Liver (tissue), 9 donors: ENCODE results near the gene NEK10. TPM values are rescaled to one million over a fixed set of nuclear protein-coding genes. Genes with fewer than 3 reads are reported as not detected.
A peak's percentile ranks its signal among the peaks of the same experiment; 100 is the strongest.

Source experiments
- DNase-seq: peaks from one replicate; pipeline ENCODE4 v3.0.0-alpha.2; 2017; ENCODE audit warnings: low spot score
- H3K27ac ChIP-seq, 2 donors: one replicate each; pipeline ENCODE4 v1.7.0; 2013; ENCODE audit warnings: inconsistent platforms in 2 of 2, low read length in 2 of 2, control low read depth in 1 of 2, low read depth in 1 of 2, mild to moderate bottlenecking in 1 of 2
- H3K27me3 ChIP-seq, 4 donors: one replicate each; pipeline versions ENCODE4 v1.6.1 to v1.7.0; 2013; ENCODE audit warnings: low read length in 3 of 4, inconsistent platforms in 1 of 4, mild to moderate bottlenecking in 1 of 4, moderate library complexity in 1 of 4; ENCODE audit not compliant: control insufficient read depth in 4 of 4, insufficient read depth in 4 of 4
- H3K36me3 ChIP-seq, 4 donors: one replicate each; pipeline versions ENCODE4 v1.6.1 to v1.7.0; 2013; ENCODE audit warnings: low read length in 3 of 4, mild to moderate bottlenecking in 3 of 4, low read depth in 1 of 4, moderate library complexity in 1 of 4; ENCODE audit not compliant: control insufficient read depth in 4 of 4, insufficient read depth in 3 of 4
- H3K4me1 ChIP-seq, 4 donors: one replicate each; pipeline versions ENCODE4 v1.6.1 to v1.7.0; 2013; ENCODE audit warnings: low read length in 3 of 4, mild to moderate bottlenecking in 3 of 4, moderate library complexity in 1 of 4; ENCODE audit not compliant: control insufficient read depth in 4 of 4, insufficient read depth in 4 of 4
- H3K4me3 ChIP-seq, 3 donors: one replicate each; pipeline versions ENCODE4 v1.6.1 to v1.7.0; 2013; ENCODE audit warnings: low read length in 3 of 3, control low read depth in 1 of 3, low read depth in 1 of 3, mild to moderate bottlenecking in 1 of 3
- H3K9ac ChIP-seq, 2 donors: one replicate each; pipeline ENCODE4 v1.7.0; 2013; ENCODE audit warnings: low read length in 2 of 2, mild to moderate bottlenecking in 2 of 2, moderate library complexity in 2 of 2, control low read depth in 1 of 2, low read depth in 1 of 2
- H3K9me3 ChIP-seq, 4 donors: one replicate each; pipeline versions ENCODE4 v1.6.1 to v1.7.0; 2013; ENCODE audit warnings: low read length in 3 of 4; ENCODE audit not compliant: control insufficient read depth in 4 of 4
- ATF3 ChIP-seq: IDR thresholded peaks from 2 replicates; pipeline ENCODE4 v1.6.1; 2016; ENCODE audit warnings: antibody characterized with exemption
- CTCF ChIP-seq: fragments of 150-350 bp; IDR thresholded peaks from 2 replicates; pipeline ENCODE4 v1.5.1; 2017; ENCODE audit warnings: improper control_type of control experiment, low read depth, low read length; ENCODE audit not compliant: missing input control
- EGR1 ChIP-seq, 2 donors: IDR thresholded peaks; 2 replicates each; pipeline ENCODE4 v1.6.1; 2016 to 2018; ENCODE audit warnings: antibody characterized with exemption in 2 of 2, low read depth in 2 of 2
- FOXA1 ChIP-seq: IDR thresholded peaks from 2 replicates; pipeline ENCODE4 v1.6.1; 2016; ENCODE audit warnings: antibody characterized with exemption
- FOXA2 ChIP-seq: IDR thresholded peaks from 2 replicates; pipeline ENCODE4 v1.6.1; 2016; ENCODE audit warnings: antibody characterized with exemption
- GABPA ChIP-seq, 2 donors: IDR thresholded peaks in 1 of 2; conservative IDR thresholded peaks in 1 of 2; 2 replicates each; pipeline ENCODE4 v1.6.1; 2016; ENCODE audit warnings: antibody characterized with exemption in 2 of 2, mild to moderate bottlenecking in 1 of 2, moderate library complexity in 1 of 2
- HNF4G ChIP-seq: IDR thresholded peaks from 2 replicates; pipeline ENCODE4 v1.6.1; 2016; ENCODE audit warnings: antibody characterized with exemption
- MAX ChIP-seq: IDR thresholded peaks from 2 replicates; pipeline ENCODE4 v1.6.1; 2016; ENCODE audit warnings: antibody characterized with exemption
- NR2F2 ChIP-seq: IDR thresholded peaks from 2 replicates; pipeline ENCODE4 v1.6.1; 2016; ENCODE audit warnings: antibody characterized with exemption
- RAD21 ChIP-seq, 2 donors: IDR thresholded peaks; 2 replicates each; pipeline ENCODE4 v1.6.1; 2016; ENCODE audit warnings: antibody characterized with exemption in 2 of 2, mild to moderate bottlenecking in 2 of 2
- REST ChIP-seq: IDR thresholded peaks from 2 replicates; pipeline ENCODE4 v1.6.1; 2016; ENCODE audit warnings: antibody characterized with exemption, mild to moderate bottlenecking
- SP1 ChIP-seq: IDR thresholded peaks from 2 replicates; pipeline ENCODE4 v1.6.1; 2018; ENCODE audit warnings: antibody characterized with exemption, mild to moderate bottlenecking
- YY1 ChIP-seq: IDR thresholded peaks from 2 replicates; pipeline ENCODE4 v1.6.1; 2016; ENCODE audit warnings: antibody characterized with exemption, mild to moderate bottlenecking
- WGBS: extraction: QIAGEN DNeasy Blood & Tissue Kit; methylation state at CpG from one replicate; pipeline ENCODE4 v1.1.7; 2013; 5-methylcytosine and 5-hydroxymethylcytosine counted together
- polyA plus RNA-seq, 2 donors: library from polyadenylated mRNA; stranded (reverse) in 1 of 2; unstranded in 1 of 2; fragments of 200-250 nt in 1 of 2; fragments of >200 nt in 1 of 2; fragmentation: Nextera tagmentation in 1 of 2; extraction: Ambion mirVana in 1 of 2; gene quantifications; one replicate each; pipeline versions ENCODE4 v1.2.1 to v1.2.3, GENCODE V29; 2013 to 2015
- total RNA-seq, 2 donors: library from RNA; depleted of rRNA; stranded (reverse); fragments of >200 nt; gene quantifications; one replicate each; pipeline ENCODE4 v1.2.3, GENCODE V29; 2014
- donor health status: healthy.
- donor health status: healthy.
- donor health status: healthy.
- donor health status: healthy.
- donor health status: healthy.

NEK10 gene
- total and polyA plus RNA-seq, 4 donors, result 0.23 to 2.1 (median 0.70) TPM; not detected in 1

GRCh38 chr3:27138005-27138404 lies 231.2 kb downstream of the NEK10 start:
- H3K9ac ChIP-seq, result no peak overlapping the region
- peaks cover 0 to 5% (median 5%) of the 10 kb centered on the region in 4 donors for H3K4me1 ChIP-seq
- H3K9me3 ChIP-seq, result peaks cover 0 to 2% (median 0%) of the 10 kb centered on the region in 4 donors
- no peaks in the 10 kb centered on the region for H3K36me3 ChIP-seq
- TF ChIP-seq GABPA (IDR thresholded peaks at IDR 0.05 in 1 of 2, conservative IDR thresholded peaks at IDR 0.05 in 1 of 2) (no peak), FOXA1 (no peak), FOXA2 (no peak), SP1 (no peak), MAX (no peak), REST (no peak), RAD21 (IDR thresholded peaks at IDR 0.05) (no peak), CTCF (no peak), HNF4G (no peak), EGR1 (IDR thresholded peaks at IDR 0.05; ENCODE audit: low read depth in 2 of 2) (no peak), NR2F2 (no peak), ATF3 (no peak), YY1 (no peak)
- no peaks in the 10 kb centered on the region for H3K27me3 ChIP-seq
- H3K4me3 ChIP-seq, result no peak overlapping the region
- DNase-seq, result no peak
- 90% methylated on average over 4 of the region's 4 CpGs for WGBS
- H3K27ac ChIP-seq, result no peak overlapping the region

- Histone ChIP-seq H3K9ac (no peak overlapping the region), H3K9me3 (no peaks in the 10 kb centered on the region), H3K4me3 (no peak overlapping the region), H3K27ac (no peak overlapping the region), H3K27me3 (no peaks in the 10 kb centered on the region), H3K4me1 (peaks cover 0 to 5% (median 5%) of the 10 kb centered on the region in 4 donors), H3K36me3 (no peaks in the 10 kb centered on the region)
- 44% methylated on average over 2 of the region's 2 CpGs for WGBS
- TF ChIP-seq RAD21 (IDR thresholded peaks at IDR 0.05), result peak; percentile 94 to 96
- no peak for TF ChIP-seq FOXA2
- peak; percentile 93 for TF ChIP-seq CTCF
- peak; percentile 64 for DNase-seq
Measured at GRCh38 chr3:27134171-27134796, 234.9 kb downstream of the NEK10 start.
